Stimulated activated CD8-positive, alpha-beta memory T cell treated with anti-CD3 and anti-CD28 coated beads, Interleukin-4, amount 100 ng/mL, for 1 hour (primary cell): ENCODE results near the gene PUDP.
"Not testable (repeated sequence)": the region's sequence is repeated elsewhere in the genome, so short reads cannot be mapped to it uniquely, and the experiment has no call there.

Experiments
- DNase-seq, 2 donors: peaks; one replicate each; pipeline ENCODE4 v3.0.0-alpha.2; 2020; ENCODE audit warnings: low read depth in 2 of 2, low spot score in 1 of 2

Gene PUDP

GRCh38 chrX:7045238-7045955 is 102.6 kb downstream of the PUDP start:
- DNase-seq: no peak

- not testable (repeated sequence) for DNase-seq
Measured at GRCh38 chrX:7043796-7044433, 104.0 kb downstream of the PUDP start.

- DNase-seq: no peak
Measured at GRCh38 chrX:7028246-7028645, 119.7 kb downstream of the PUDP start.

- no peak for DNase-seq
Measured at GRCh38 chrX:7027071-7027470, 120.9 kb downstream of the PUDP start.

- DNase-seq: not testable (repeated sequence)
Measured at GRCh38 chrX:7026365-7026764, 121.6 kb downstream of the PUDP start.

- DNase-seq: no peak
Measured at GRCh38 chrX:7025471-7025870, 122.5 kb downstream of the PUDP start.

- DNase-seq: no peak
Measured at GRCh38 chrX:7024850-7025249, 123.1 kb downstream of the PUDP start.

- DNase-seq: not testable (repeated sequence)
Measured at GRCh38 chrX:7022996-7023395, 125.0 kb downstream of the PUDP start.

- DNase-seq: no peak
Measured at GRCh38 chrX:7021991-7022390, 126.0 kb downstream of the PUDP start.

GRCh38 chrX:7019555-7019954 is 128.4 kb downstream of the PUDP start:
- no peak for DNase-seq

- not testable (repeated sequence) for DNase-seq
Measured at GRCh38 chrX:7012262-7012834, 135.6 kb downstream of the PUDP start.

GRCh38 chrX:7010897-7011296 is 137.1 kb downstream of the PUDP start:
- not testable (repeated sequence) for DNase-seq

- not testable (repeated sequence) for DNase-seq
Measured at GRCh38 chrX:7007328-7007727, 140.6 kb downstream of the PUDP start.
